GM19193 (cell line): ENCODE measurements around the gene PSMB11.

Experiments used
- POLR2A ChIP-seq: IDR thresholded peaks from 4 replicates; pipeline ENCODE4 v1.6.1; 2011; ENCODE audit not compliant: insufficient read depth, insufficient read length; ENCODE audit errors: extremely low read depth

Gene PSMB11

DNA sequence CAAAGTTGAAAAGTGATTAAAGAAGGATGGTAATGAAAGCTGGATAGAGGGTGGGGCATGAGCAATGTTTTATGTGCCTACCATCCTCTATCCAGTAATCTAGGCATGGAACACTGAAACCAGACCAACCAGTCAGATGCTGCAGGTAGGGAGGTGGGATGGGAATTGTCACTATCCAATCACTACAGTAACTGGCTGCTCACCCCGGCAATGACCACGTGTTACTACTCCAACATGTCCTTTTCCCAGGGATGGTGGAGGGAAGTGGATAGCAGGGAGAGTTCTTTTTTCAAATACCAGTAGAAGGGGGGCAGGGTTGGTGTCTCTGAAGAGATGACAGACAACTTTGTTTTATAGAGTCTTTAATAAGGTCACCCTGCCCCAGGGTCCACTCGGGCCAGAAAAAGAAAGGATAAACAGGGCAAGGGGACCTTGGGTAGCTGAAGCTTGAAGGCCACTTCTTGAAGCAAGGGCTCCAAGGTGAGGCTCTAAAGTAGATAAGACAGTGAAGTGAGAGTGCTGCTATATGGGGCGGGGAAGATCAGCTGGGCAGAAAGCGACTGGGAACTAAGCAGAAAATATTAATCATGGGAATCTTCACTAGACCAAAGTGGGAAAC lies 30.0 kb downstream of the PSMB11 start:
- no peak for TF ChIP-seq POLR2A

DNA sequence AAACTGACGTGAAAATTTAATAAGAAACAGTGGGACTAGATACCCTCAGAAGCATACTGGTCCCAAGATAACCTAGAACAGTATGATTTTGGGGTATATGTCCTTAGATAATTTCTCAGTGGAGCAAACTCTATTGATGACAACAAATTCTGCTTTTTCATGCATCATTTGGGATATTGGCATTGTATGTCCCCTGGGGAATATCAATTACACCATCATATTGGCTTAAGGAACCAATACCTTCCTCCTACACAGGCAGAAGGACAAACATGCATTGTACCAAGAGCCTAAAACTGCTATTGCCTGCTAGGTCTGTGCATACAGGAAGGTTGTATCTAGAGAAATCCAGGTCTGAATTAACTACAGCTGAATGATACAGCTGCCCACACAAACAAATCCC lies 32.9 kb downstream of the PSMB11 start:
- TF ChIP-seq POLR2A, result no peak

DNA sequence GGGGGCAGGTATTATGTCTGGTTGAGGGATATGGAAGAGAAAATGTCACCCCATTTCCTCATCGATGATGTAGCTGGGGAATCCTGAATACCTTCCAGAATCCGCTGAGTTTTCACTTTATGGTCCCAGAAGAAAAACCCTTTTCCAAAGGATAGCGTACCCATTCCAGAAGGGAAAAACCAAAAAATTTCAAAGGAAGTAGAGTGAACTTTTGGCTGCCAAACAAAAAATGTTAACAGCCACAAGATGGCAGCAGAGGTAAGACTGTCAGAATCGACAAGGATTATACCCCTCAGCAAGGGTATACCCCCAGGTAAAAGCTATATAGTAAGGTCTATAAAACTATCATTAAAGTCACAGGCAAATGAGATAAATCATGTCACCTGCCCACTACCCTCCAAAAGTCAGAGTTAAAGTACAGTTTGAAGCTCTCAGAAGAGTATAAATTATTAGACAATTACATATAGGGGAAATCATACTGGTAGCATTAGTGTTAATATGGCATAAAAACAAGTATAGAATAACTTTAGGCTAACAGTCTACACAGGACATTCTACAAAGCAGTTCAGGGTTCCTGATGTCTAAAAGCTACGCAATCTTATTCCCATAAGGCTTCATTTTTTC lies 34.9 kb downstream of the PSMB11 start:
- TF ChIP-seq POLR2A, result no peak

DNA sequence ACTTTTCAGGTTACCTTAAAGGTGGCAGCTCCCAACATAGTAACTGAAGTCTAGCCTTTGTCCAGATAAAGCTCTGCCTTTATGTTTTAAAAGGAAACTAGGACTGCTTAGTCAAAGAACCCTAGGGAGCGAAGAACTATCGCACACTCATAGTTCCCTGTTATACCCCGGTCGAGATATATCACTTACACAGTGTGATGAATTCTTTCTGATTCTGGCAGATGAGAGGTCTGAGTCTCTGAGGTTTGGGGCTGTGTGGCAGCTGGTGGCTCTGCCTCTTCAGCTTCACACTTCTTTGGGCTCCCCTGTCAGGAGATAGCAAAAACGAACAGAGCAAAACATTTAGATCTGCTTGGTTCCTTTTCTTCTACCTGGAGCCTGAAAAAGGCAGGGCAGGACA lies 36.0 kb downstream of the PSMB11 start:
- no peak for TF ChIP-seq POLR2A

DNA sequence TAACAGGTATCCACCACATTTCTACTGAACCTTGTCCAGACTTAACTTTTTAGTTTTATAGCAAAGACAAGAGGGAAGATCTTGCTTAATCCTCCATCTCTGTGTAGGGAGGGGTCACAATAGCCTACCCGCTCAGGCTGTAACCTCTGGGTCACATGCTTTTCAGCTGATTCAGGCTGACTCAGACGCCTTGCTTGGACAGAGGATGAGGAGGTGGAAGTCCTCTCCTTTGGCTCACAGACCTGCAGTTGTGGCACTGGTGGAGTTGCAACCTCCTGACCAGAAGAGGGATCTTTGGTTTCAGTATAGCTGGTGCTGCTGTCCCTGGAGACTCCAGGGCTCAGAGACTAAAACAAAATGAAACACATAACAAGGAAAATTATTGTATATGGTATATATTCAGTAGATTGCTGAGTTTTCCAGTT lies 36.7 kb downstream of the PSMB11 start:
- TF ChIP-seq POLR2A, result no peak

DNA sequence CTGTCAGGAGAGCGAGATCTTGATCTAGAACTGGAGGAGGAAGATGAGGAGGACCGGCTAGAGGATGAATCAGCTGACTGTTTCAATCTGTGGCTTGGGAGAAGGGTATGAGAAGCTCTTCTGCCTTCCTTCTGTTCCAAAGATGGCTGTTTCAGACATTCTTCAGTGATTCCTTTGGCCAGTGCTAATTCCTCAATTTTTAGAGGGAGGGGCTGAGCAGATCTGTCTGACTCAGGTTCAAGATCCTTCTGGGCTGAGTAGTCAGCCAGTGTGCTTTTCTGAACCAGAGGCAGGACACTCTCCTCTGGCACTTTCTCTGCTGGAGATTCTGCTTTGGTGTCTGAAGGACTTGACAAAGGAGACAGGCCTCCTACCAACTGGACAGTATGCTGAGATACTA lies 37.7 kb downstream of the PSMB11 start:
- TF ChIP-seq POLR2A, result no peak

DNA sequence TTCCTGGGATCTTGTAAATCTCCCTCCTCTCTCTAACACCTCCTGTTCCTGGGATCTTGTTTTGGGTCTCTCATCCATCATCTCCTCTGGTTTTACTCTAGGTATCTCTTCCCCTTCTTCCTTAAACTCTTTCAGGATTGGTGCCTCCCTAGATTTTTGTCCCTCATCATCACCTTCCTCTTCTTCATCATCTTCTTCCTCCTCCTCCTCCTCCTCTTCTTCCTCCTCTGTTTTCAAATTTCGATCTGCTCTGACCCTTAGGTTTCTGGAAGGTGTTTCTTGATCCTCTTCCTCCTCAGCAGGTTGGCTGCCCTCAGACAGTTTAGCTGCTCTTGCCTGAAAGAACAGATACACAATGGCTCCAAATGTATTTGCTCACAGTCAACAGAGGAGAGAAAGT lies 38.5 kb downstream of the PSMB11 start:
- no peak for TF ChIP-seq POLR2A

DNA sequence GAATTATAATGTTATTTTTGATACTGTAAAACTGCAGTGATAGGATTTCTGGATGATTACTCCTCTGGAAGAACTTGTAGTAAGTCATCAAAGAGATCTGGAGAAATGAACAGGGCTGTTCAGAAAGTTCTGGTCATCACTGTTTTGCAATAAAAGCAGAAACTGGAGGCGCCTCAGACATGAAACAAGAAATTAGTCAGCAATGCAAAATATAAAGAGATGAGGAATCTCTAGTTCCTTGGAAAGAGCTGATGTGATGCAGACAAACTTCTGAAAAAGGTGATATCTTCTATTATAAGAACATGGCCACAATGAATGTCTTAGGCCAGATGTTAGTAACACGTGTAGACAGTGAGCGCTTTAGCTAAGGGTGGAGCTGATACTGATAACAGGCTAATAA lies 43.4 kb downstream of the PSMB11 start:
- no peak for TF ChIP-seq POLR2A

DNA sequence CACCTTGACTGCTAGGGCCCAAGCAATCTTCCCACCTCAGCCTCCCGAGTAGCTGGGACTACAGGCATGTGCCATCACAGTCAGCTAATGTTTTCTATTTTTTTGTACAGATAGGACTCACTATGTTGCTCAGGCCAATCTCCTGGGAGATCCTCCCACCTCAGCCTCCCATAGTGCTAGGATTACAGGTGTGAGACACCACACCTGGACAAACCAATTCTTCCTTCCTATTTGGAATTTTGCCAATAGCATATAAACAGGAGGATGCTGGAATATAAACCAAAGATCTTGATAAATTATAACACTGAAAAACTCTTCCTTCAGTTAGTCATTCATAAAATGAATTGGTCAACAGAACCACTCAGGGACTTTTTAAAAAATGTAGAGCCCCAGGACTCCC lies 44.6 kb downstream of the PSMB11 start:
- TF ChIP-seq POLR2A, result no peak

DNA sequence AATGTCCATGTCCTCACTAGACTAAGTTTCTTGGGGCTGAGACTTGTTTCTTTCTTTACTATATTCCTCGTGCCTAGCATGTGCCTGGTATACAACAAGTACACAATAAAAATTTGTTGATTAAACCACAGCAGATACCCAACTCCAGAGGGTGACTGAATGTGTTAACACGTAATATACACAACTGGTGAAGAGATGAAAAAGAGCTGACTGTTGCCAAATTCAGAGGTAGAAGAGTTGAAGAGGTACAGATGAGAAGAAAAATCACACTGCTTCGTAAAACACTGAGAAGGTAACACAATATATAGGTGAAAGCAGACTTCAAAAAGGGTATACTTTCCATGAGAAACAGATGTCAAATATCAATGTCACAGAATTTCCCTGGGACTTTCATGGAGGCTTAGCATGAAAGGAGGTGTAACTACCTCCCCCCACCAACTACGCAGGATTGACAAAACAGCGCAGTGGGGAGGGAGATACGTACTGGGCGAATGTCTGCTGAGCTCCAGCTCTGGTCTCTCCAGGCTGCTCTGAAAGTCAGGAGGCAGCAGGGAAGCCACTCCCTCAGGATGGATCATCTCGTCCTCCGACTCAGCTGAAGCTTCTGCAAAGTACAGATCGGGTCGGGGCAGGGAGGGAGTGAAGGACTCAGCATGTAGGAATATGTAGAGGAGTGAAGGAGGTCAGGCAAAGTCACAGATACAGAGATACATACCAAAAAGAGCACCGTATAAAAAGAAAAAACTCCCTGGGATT lies 47.7 kb downstream of the PSMB11 start:
- TF ChIP-seq POLR2A, result no peak

DNA sequence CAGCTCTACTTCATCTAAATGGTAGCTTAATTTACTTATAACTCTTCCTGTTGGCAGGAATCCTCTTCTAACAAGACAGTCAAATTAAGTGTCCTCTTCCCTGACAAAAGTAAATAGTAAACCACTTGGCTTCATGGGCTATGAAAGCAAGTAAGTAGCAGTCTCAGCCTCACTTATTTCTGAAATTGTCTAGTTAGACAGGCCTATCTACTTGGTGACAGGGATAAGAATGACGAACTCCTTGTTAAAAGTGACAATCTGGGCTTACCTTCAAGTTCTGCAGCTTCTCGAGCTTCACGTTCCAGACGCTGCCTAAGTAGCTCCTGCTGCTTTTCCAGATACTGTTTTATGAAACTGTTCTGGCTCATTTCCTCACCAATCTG lies 48.2 kb downstream of the PSMB11 start:
- TF ChIP-seq POLR2A, result no peak

DNA sequence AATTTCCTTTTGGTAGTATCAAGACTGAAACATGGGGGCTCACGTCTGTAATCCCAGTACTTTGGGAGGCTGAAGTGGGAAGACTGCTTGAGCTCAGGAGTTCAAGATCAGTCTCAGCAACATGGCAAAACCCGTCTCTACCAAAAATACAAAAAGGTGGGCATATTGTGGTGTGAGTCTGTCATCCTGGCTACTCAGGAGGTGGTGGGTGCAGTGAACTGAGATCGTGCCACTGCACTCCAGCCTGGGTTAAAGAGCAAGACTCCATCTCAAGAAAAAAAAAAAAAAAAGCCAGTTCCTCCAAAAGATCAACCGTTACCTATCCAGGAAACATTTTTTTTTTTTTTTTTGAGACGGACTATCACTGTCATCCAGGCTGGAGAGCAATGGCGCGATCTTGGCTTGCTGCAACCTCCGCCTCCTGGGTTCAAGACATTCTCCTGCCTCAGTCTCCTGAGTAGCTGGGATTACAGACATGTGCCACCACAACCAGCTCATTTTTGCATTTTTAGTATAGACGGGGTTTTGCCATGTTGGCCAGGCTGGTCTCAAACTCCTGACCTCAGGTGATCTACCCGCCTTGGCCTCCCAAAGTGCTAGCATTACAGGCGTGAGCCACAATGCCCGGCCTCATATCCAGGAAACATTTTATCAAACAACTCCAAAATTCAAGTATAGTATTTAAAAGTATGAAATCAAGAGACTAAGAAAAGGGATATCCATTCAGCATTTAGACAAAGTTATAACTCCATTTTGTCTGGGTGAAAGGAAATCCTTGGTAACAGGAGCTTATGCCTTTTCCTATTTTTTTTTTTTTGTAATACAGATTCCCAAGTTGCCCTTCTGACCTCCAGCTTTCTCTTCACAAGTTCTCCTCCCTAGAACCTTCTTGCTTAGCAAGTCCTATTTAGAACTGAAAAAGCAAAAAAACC lies 49.5 kb downstream of the PSMB11 start:
- no peak for TF ChIP-seq POLR2A

DNA sequence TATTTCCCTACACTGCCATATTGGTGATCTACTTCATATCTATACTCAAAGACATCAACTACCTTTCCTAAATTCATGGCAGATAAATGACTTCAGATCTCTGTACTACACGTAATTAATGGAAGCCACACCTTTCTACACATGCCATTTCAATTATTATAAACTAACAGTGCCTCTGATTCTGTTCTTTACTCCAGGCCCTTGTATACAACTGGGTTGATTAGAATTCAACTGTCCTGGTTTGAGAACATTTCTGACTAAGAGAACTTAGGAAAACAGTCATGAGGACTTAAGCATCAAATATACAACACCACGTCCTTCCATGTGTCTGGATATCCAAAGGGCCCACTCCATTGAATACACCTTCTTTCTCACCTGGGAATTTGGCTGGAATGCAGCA lies 51.1 kb downstream of the PSMB11 start:
- no peak for TF ChIP-seq POLR2A

DNA sequence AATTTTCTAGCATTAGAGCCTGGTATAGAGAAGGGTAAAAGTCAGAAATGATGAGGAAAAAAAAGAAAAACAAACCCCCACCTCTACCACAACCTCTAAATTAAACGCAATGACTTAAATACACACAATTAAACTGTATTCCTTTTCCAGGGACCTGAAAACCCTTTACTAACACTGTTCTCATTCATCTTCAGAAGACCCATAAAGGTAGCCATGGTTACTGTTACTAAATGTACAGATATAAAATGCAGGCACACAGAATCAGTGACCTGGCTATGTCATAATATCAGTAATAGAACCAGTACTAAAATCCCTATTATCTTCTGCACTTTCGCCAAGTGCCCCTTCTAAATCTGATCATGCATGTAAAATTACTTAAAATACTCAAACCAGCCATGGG lies 51.5 kb downstream of the PSMB11 start:
- no peak for TF ChIP-seq POLR2A
